ENCODE data around the gene OPN4.

OPN4 gene

DNA sequence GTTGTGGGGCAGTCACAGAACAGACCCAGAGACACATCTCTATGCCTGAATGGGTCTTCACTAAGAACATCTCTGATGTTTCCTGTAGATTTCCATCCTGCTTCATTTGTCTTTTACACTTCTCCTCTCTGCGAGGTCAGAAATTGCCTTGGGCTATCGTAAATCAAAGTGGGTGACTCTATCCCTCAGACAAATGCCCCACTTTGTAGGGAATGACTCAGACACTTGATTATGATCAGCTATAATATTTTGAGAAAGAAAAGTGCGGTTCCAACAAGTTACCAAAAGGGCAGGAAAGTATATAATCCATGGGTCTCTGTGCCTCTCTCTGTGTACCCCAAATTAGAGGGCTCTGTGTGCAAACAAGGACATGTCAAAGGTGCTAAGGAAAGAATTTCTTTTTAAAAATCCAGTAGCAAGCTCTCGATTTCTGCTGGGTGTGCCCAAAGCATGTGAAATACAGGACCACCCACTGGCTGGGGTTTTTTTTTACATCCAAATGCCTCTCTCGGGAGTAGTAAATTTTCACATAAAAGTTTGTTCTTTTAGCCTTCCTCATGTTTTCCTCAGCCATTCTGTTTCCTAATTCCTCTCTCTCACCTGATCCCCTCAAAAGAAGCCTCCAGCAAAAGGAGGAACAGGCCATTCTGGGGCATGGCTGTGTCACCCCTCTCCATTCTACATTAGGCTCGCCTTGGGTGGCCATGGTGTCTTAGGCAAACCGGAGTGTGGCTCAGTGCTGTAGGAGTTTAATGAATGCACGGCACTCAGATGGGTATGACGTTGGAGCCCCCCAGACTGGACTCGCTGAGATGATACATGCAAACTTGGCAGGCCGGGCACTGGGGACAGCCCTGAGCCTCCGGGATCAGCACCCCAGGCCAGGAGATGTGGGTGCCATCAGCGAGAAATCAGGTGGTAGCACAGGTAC lies 6.3 kb upstream of the OPN4 start:
- no peak for DNase-seq (ENCODE audit: low read depth)

GRCh38 chr10:86648704-86649427 lies 5.5 kb upstream of the OPN4 start:
- DNase-seq (ENCODE audit: low read depth) = no peak

DNA sequence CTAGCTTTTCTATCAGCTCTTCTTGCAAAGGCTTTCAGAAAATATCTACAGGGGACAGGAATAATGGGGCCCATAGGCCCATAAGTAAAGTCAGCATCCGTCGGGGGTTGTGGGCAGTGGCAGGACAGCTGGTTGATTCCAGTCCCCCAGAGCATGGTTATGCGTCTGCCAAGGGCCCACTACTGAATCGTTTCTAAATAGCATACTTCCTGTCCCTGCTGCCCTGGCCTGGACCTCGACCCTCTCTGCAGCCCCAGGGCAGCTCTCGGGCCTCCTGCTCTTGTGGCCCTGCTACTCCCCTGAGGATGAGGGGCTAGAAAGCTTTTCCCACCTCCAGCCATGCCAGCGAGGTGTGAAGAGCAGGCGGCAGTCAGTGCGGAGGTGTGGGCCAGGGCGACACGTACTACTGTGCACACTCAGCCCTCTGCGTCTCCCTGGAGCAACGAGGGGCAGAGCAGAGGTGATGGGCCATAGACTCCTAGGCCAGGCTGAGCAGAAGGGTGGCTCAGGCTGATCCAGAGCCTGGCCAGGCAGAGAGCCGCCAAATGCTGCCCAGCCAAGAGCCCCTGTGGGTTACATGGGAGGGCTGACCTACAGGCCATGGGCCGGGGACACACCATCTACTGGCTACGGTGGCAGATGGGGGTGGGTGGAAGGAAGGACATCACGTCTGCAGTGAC lies 4.7 kb upstream of the OPN4 start:
- DNase-seq (ENCODE audit: low read depth) = no peak

GRCh38 chr10:86650151-86650550 lies 4.2 kb upstream of the OPN4 start:
- no peak for DNase-seq (ENCODE audit: low read depth)

DNA sequence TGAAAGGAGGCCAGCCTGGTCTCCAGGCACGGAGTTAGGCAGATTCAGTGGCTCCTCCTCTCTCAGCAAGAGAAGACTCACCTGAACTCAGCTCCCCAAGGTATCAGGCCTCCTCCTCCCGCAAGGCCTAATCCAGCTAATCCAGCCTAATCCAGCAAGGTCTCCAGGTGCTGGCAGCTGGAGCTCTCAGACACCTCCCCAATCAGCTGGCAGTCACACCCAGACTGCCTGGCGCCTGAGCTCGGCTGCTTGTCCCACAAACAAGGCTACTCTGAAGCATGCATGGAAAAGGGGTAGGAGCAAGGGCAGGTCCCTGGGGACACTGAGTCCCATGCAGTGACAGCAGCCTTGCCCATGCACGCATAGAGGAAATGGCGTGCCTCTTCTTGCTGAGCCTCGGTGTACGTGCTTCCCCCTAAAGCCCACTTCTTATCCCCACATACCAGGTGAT lies 3.3 kb upstream of the OPN4 start:
- no peak for DNase-seq (ENCODE audit: low read depth)

GRCh38 chr10:86651631-86652331 lies 2.6 kb upstream of the OPN4 start:
- no peak for DNase-seq (ENCODE audit: low read depth)

DNA sequence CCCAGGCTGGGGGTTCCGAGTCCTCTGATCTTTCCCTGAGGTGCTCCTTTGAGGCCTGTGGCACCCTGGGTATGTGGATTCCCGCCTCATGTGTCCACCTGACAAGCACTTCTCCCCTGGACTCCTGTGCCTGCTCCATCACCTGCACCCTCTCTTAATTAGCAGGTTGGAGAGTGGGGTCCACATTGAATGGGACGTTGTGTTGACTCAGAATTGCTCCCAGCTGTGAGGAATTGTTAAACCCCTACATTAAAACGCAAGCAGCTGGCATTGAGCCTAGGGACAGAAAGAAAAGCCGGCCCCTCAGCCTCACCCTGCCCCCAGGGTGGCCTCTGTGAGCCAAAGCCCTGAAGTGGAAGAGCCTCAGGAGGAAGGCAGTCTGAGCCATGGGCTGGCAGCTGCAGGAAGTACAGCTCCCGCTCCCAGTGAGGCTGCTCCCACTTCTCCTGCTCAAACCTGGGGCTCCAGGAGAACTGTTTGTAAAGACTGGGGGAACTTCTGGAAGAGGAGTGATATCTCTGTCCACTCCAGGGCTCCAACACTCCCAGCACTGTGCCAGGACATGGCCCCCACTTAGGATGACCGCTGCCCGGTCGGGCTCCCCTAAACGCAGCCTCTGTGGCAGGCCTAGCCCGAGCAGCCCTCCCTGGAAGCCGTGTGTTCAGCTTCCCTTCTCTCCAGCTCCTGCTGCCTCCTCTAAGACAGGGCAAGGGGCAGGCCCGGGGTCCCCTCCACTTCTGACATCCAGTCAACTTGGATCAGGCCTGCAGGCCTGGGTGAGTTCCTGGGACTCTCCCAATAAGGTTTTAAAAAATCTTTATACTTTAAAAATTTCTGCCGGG lies 1.8 kb upstream of the OPN4 start:
- DNase-seq (ENCODE audit: low read depth) = no peak

DNA sequence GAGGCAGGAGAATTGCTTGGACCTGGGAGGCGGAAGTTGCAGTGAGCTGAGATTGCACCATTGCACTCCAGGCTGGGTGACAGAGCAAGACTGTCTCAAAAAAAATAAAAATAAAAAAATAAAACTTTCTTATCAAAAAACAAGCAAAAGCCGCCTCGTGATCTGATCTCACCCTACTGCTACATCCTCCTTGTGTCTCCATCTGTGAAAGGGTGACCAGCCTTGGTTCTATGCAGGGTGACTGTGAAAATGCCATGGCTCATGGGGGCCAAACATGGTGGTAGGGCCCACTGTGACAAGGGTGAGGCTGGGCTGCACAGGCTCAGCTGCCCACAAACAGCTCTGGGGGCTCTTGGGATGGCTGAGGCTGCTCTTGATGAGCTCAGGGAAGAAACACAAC lies 968 bp upstream of the OPN4 start:
- DNase-seq (ENCODE audit: low read depth) = no peak

DNA sequence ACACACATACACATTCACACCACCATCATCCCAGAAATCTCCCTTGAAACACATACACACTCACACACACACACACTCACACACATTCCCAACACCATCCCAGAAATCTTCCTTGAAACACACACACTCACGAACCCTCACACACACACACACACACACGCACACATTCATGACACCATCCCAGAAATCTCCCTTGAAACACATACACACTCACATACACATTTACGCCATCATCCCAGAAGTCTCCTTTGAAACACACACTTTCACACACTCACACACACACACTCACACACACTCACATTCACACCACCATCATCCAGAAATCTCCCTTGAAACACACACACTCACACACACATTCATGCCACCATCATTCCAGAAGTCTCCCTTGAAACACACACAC lies 360 bp upstream of the OPN4 start:
- DNase-seq (ENCODE audit: low read depth) = no peak

DNA sequence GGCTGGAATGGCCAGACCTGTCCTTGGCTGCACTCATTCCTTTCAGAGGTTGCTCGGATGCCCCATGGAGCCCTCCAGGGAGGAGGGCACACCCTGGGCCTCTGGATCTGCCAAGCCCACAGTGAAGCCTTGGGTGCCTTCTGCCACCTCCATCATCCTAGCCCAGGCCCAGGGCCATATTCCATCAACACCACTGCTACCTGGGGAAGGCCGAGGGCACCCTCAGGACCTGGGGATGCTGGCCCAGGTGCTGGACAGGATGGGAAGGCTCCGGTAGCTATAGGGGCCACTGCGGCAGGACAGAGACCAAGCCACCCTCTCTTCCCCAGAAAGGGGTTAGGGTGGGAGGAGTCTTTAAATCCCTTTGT lies 810 bp downstream of the OPN4 start:
- no peak for DNase-seq (ENCODE audit: low read depth)

- no peak for DNase-seq (ENCODE audit: low read depth)
Measured at GRCh38 chr10:86655596-86655995, 1.2 kb downstream of the OPN4 start.

GRCh38 chr10:86657011-86657395 lies 2.7 kb downstream of the OPN4 start:
- no peak for DNase-seq (ENCODE audit: low read depth)

DNA sequence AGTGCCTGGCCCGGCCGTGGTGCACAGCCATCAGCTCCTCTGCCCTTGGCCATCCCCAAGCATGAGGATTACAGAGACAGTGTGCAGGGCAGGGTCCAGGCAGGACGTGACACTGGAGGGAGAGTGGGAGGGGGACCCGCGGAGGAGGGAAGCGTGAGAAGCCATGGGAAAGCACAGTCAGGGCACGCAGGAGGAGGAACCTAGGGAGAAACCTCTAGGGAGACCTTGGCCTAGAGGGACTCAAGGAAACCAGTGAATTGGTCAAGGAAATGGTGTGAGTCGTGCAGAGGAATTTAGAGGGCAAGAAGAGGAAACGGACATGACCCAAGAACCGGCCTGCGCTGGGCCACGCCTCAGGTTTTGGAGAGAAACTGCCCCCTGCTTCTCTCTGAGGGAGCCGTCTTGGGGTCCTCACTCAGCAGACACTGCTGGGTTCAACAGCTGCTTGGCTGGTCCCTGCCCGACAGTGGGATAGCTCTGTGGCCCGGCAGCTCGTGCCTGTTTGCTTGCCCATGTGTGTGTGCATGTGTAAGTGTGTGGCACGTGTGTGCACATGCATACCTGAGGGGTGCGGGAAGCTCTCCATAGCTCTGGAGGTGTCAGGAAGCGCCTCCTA lies 3.2 kb downstream of the OPN4 start:
- no peak for DNase-seq (ENCODE audit: low read depth)

- no peak for DNase-seq (ENCODE audit: low read depth)
Measured at GRCh38 chr10:86658261-86658741, 4.0 kb downstream of the OPN4 start.

DNA sequence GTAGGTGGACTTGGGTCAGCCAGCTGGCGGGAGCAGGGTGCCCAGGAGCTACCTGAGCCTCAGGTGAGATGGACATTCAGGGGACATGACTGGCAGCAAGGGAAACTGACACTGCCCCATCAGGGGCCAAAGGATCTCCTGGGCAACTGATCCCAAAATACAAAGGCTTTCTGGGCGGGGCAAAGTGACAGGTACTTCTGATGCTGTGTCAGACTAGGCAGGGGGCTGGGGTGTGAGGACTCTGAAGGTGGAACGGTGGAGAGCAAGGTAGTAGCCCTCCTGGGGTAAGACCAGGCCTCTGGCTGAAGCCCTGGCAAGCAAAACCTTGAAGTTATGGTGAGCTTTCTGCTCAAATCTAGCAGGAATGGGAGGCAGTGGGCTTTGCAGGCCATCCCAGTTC lies 4.4 kb downstream of the OPN4 start:
- no peak for DNase-seq (ENCODE audit: low read depth)

- DNase-seq (ENCODE audit: low read depth) = no peak
Measured at GRCh38 chr10:86659161-86659691, 4.9 kb downstream of the OPN4 start.

DNA sequence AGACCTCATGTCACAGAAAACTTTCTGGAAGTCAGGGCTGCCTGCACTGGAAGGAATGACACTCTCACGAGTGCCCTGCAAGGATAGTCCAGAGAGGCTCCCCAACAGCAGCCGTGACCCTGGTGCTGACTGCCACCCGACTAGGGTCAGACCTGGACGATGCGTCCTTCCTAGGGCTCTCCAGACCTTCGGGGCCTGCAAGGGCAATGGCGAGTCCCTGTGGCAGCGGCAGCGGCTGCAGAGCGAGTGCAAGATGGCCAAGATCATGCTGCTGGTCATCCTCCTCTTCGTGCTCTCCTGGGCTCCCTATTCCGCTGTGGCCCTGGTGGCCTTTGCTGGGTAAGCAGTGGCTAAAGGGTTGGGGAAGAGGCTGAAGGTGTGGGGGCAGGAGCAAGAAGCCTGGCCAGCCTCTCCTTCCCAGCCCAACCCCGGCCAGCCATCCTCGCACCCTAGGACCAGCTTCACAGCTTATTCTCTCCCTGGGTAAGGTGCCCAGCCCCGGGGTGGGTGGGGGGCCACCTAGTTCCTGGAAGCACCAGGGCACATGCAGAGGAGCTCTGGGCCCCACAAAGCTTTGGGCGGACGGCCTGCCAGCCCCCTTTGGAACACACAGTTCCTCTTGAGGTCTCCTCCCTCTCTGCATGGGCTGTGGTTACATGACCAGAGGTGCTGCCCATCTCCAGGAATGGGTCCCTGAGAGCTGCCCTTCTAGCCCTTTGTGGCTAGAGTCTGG lies 5.5 kb downstream of the OPN4 start:
- DNase-seq (ENCODE audit: low read depth) = no peak

- DNase-seq (ENCODE audit: low read depth) = no peak
Measured at GRCh38 chr10:86661161-86662025, 7.0 kb downstream of the OPN4 start.
